LoVo (cell line): ENCODE data around the gene RNF169.
"Not testable (repeated sequence)": the region's sequence is repeated elsewhere in the genome, so short reads cannot be mapped to it uniquely, and the experiment has no call there.

ENCODE experiments used
- DNase-seq: peaks from one replicate; pipeline ENCODE4 v3.0.0-alpha.2; 2016; ENCODE audit warnings: low spot score

RNF169 gene

GRCh38 chr11:74820763-74821162 lies 72.1 kb downstream of the RNF169 start:
- no peak for DNase-seq

- no peak for DNase-seq
Observed at GRCh38 chr11:74822170-74822569, 73.5 kb downstream of the RNF169 start.

GRCh38 chr11:74824285-74824982 lies 75.8 kb downstream of the RNF169 start:
- DNase-seq = no peak

GRCh38 chr11:74825596-74825995 lies 76.9 kb downstream of the RNF169 start:
- DNase-seq = not testable (repeated sequence)

GRCh38 chr11:74826901-74827300 lies 78.3 kb downstream of the RNF169 start:
- DNase-seq = no peak

GRCh38 chr11:74837191-74837590 lies 88.5 kb downstream of the RNF169 start:
- no peak for DNase-seq

- no peak for DNase-seq
Observed at GRCh38 chr11:74838188-74838587, 89.5 kb downstream of the RNF169 start.

- DNase-seq = no peak
Observed at GRCh38 chr11:74839446-74839845, 90.8 kb downstream of the RNF169 start.

GRCh38 chr11:74839971-74840370 lies 91.3 kb downstream of the RNF169 start:
- DNase-seq = no peak

- DNase-seq = no peak
Observed at GRCh38 chr11:74840486-74840885, 91.8 kb downstream of the RNF169 start.

- no peak for DNase-seq
Observed at GRCh38 chr11:74842967-74843366, 94.3 kb downstream of the RNF169 start.

- no peak for DNase-seq
Observed at GRCh38 chr11:74844072-74844471, 95.4 kb downstream of the RNF169 start.

GRCh38 chr11:74844865-74845264 lies 96.2 kb downstream of the RNF169 start:
- DNase-seq = no peak

GRCh38 chr11:74845978-74846517 lies 97.4 kb downstream of the RNF169 start:
- no peak for DNase-seq

GRCh38 chr11:74846770-74847169 lies 98.1 kb downstream of the RNF169 start:
- DNase-seq = no peak

GRCh38 chr11:74847395-74847794 lies 98.7 kb downstream of the RNF169 start:
- DNase-seq = no peak

- DNase-seq = no peak
Observed at GRCh38 chr11:74847895-74848294, 99.2 kb downstream of the RNF169 start.

GRCh38 chr11:74849525-74850391 lies 101.1 kb downstream of the RNF169 start:
- DNase-seq = no peak

- DNase-seq = no peak
Observed at GRCh38 chr11:74853223-74853622, 104.6 kb downstream of the RNF169 start.

GRCh38 chr11:74860743-74861142 lies 112.1 kb downstream of the RNF169 start:
- no peak for DNase-seq

- no peak for DNase-seq
Observed at GRCh38 chr11:74863410-74863809, 114.8 kb downstream of the RNF169 start.

GRCh38 chr11:74866557-74866956 lies 117.9 kb downstream of the RNF169 start:
- DNase-seq = no peak

GRCh38 chr11:74870485-74870884 lies 121.8 kb downstream of the RNF169 start:
- DNase-seq = no peak
